Subcutaneous adipose tissue (tissue), 4 donors: ENCODE data around the gene FHOD3. TPM values are rescaled to one million over a fixed set of nuclear protein-coding genes. Genes with fewer than 3 reads are reported as not detected.

Experiments
- total RNA-seq, 4 donors: library from RNA; depleted of rRNA; stranded (reverse); fragments of >200 nt; gene quantifications; one replicate each; pipeline ENCODE4 v1.1.0, GENCODE V29; 2016
- TF ChIP-seq, protein P1 (sequence below): fragments of 450-650 bp; IDR thresholded peaks from one replicate; pipeline ENCODE4 v1.5.1; 2016; ENCODE audit warnings: low read depth, mild to moderate bottlenecking, control low read depth, antibody characterized with exemption, moderate library complexity

The FHOD3 gene
- total RNA-seq, 4 donors from 2014 or later = 1.5 to 5.4 (median 3.3) TPM

DNA sequence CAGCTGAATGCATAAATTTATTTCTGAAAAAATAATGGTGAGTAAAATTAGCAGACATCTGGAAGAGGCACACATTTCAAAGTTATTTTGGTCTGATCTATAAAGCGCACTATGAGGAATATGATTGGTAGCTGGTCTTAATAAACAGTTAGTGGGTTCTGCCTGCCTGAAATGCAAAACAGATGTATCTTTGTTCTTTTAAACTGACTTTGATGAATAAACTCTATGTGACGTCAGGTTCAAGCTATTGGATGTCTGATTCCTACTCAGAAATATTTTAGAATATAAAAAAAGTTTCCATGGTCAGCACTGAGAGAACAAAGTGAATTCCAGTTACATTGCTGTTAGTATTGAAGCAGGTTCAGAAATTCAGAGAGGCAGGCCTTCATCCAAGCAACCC, 394.9 kb downstream of the FHOD3 start:
- TF ChIP-seq, protein P1, sequence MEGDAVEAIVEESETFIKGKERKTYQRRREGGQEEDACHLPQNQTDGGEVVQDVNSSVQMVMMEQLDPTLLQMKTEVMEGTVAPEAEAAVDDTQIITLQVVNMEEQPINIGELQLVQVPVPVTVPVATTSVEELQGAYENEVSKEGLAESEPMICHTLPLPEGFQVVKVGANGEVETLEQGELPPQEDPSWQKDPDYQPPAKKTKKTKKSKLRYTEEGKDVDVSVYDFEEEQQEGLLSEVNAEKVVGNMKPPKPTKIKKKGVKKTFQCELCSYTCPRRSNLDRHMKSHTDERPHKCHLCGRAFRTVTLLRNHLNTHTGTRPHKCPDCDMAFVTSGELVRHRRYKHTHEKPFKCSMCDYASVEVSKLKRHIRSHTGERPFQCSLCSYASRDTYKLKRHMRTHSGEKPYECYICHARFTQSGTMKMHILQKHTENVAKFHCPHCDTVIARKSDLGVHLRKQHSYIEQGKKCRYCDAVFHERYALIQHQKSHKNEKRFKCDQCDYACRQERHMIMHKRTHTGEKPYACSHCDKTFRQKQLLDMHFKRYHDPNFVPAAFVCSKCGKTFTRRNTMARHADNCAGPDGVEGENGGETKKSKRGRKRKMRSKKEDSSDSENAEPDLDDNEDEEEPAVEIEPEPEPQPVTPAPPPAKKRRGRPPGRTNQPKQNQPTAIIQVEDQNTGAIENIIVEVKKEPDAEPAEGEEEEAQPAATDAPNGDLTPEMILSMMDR = no peak

DNA sequence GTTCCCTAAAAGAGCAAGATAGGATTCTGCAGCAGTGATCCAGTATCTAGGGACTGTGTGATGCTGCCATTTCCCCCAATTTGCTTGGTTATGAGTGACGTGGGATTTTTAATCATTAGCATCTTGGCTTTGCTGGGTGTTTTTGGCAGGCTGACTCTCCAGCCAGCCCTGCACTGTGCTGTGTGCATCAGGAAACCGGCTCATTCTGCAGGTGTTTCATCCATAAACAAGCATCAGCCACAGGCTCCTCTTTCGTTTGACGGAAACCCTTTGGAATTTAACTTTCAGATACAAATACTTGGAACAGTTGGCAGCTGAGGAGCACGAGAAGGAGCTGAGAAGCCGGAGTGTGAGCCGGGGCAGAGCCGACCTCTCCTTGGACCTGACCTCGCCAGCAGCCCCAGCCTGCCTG, 395.4 kb downstream of the FHOD3 start:
- TF ChIP-seq, protein P1 = no peak

DNA sequence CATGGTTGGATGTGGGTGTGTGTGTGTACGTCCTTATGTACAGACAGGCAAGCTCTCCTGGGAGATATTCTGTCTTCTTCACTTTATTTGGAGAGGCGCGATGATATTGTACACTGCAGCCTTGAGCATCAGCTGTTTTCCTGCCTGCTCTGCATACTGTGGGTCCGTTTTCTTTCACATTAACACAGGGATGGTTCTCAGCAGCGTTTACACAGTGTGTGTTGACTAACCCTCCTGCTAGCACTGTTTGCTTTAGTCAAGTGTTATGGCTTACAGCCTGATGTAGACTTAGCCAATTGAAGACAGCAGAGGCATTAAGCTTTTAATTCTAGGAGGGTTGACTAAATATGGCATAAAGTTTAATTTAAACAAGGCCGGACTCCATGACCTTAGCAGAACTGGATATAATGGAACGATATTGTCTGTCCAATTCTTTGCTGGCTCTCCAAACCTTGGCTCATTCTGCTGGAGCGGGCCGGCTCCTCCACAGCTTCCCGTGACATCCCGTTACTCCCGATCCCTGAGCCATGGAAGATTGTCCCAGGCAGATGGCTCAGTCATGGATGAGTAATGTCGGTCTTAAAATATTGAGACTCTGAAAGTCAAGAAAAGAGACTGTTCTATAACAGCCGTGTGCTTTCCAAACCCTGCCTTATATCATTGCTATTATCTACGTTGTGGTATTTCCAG, 396.6 kb downstream of the FHOD3 start:
- TF ChIP-seq, protein P1 = no peak

DNA sequence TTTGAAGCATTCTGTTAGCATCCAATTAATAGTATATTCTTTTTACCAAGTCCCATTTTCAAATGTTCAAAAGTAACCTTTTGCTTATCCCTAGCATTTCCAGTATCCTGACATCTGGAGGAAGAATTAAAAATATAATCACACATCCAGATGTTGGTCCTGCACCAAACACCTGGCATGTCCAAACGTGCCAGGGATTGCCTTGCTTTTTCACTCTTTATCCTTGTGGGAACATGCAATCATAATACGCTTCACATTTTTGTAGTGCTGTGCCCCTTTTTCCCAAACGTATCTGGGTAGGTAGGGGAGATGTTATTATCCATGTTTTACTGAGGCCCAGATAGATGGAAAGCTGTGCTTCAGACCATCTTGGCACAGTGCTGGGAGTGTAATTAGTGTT, 398.3 kb downstream of the FHOD3 start:
- TF ChIP-seq, protein P1 = no peak

DNA sequence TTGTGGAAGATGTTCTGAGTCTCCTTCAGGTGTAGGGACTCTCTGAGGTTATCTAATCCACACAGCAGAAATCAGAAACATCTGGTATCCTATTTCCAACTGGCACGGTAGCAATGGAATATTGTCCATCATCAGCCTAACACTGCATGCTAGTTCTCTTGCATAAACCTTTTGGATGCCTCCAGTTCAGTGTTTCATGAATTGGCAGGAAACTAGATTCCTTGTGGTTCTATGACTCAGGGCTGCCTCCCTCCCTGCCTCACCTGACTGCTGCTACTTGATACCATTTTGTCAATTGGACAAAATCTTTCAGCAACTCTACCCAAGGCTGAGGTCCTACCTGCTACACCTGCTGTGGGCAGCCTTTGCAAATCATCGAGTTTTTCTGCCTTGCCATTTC, 400.4 kb downstream of the FHOD3 start:
- TF ChIP-seq, protein P1 = no peak

DNA sequence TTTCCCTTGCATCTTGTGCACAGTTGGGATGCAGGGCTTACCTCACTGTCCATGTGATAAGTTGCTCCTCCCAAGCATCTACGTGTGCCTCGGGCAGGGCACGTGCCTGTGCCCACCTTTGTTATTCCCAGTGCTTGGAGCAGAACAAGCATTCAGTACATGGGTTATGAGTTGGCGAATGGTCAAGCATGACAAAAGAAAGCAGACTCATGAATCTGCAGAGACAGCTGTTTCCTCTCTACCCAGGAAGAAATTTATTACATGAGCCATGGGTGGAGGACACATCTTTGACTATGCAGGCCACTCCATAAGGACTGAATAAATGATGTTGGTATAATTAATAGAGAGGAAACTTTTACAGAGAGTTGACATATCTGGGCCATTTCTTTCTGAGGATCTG, 403.4 kb downstream of the FHOD3 start:
- TF ChIP-seq, protein P1 = no peak

DNA sequence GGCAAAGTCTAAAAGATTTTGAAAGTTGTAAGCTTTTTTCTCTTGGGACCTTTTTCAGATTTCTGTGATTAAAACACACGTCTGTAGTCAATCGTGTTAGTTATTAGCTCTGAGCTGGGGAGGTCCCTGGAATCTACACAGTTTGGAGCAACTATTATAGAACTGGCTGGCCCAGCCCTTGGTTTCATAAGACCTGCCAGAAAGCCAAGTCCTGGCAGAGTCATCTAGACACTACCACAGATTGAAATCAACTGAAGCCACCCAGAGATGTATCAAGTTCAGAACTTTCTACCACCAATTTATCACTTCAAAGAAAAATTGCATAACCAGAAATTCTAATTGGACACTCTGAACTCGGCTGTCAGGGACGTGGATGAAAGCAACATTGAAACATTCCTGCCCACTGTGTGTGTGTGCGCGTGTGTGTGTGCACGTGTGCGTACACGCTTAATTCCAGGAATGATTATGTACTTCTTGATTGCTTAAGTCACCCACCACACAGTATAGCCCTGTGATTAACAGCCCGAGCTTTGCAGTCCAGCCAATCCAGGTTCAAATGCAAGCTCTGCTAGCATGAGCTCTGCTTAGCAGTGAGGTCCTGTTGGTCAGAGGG, 405.0 kb downstream of the FHOD3 start:
- TF ChIP-seq, protein P1 = no peak
